Right lobe of liver (tissue), 6 donors: Measurements from ENCODE around the gene ABLIM2. TPM values are rescaled to one million over a fixed set of nuclear protein-coding genes. Genes with fewer than 3 reads are reported as not detected.

ENCODE experiments used
- ATAC-seq, 4 donors: fragments of 200-7000 bp; cut with Tn5 transposase; one replicate each; pipeline ENCODE4 v1.9.1; 2020; ENCODE audit warnings: mild to moderate bottlenecking in 4 of 4, moderate library complexity in 4 of 4
- DNase-seq, 3 donors: peaks; one replicate each; pipeline ENCODE4 v3.0.0-alpha.2; 2020
- H3K27ac ChIP-seq, 3 donors: fragments of 200-600 bp; one replicate each; pipeline ENCODE4 v1.8.0; 2022
- H3K27me3 ChIP-seq, 2 donors: fragments of 200-600 bp; one replicate each; pipeline ENCODE4 v1.8.0; 2022
- H3K36me3 ChIP-seq, 4 donors: fragments of 200-600 bp; sonication (generic) in 1 of 4; one replicate each; pipeline versions ENCODE4 v1.5.1 to v1.8.0; 2017 to 2022; ENCODE audit warnings: control low read depth in 1 of 4
- H3K4me1 ChIP-seq, 4 donors: fragments of 200-600 bp; sonication (generic) in 1 of 4; one replicate each; pipeline versions ENCODE4 v1.5.1 to v1.8.0; 2017 to 2022; ENCODE audit warnings: control low read depth in 1 of 4
- H3K4me3 ChIP-seq, 3 donors: fragments of 200-600 bp; one replicate each; pipeline ENCODE4 v1.8.0; 2022
- H3K9me3 ChIP-seq, 4 donors: fragments of 200-600 bp; sonication (generic) in 1 of 4; one replicate each; pipeline versions ENCODE4 v1.5.1 to v1.8.0; 2017 to 2022; ENCODE audit warnings: control low read depth in 1 of 4
- POLR2A ChIP-seq: fragments of 450-650 bp; IDR thresholded peaks from one replicate; pipeline ENCODE4 v1.6.1; 2017; ENCODE audit warnings: antibody characterized with exemption, mild to moderate bottlenecking
- whole genome bisulfite sequencing: methylation state at CpG from one replicate; pipeline ENCODE4 v1.1.6; 2018; ENCODE audit warnings: low coverage, low lambda C conversion rate; ENCODE audit not compliant: insufficient coverage; ENCODE audit errors: missing lambda C conversion rate; 5-methylcytosine and 5-hydroxymethylcytosine counted together
- intact Hi-C, 2 donors: fragments of 100-400 bp; cut with DNase I; formaldehyde crosslinking; loops; one replicate each; pipeline versions ENCODE4 v1.11.2 to v1.14.1; 2022
- total RNA-seq, 6 experiments: library from RNA; depleted of rRNA in 2 of 6; stranded (reverse); fragments of >200 nt in 2 of 6; fragmentation: NEBNext Ultra II Directional in 3 of 6; extraction: Animal tissue kit (Norgen Biotek cat#: 25700) in 3 of 6; gene quantifications; one replicate each; pipeline versions ENCODE4 v1.1.0 to v1.2.4, GENCODE V29; 2016 to 2023
- TF ChIP-seq, protein P1 (sequence below), 4 donors: fragments of 200-600 bp in 3 of 4; fragments of 450-650 bp in 1 of 4; IDR thresholded peaks; one replicate each; pipeline versions ENCODE4 v1.5.1 to v1.8.0; 2016 to 2022; ENCODE audit warnings: antibody characterized with exemption in 4 of 4, mild to moderate bottlenecking in 2 of 4
- donor health status: DM: no; HTN: yes; CAD: no.
- donor health status: DM: no; HTN: no; CAD: no.
- donor health status: DM: no; HTN: no; CAD: no.
- donor health status: DM: no; HTN: yes; CAD: no.
- donor health status: DM: no; HTN: yes; CAD: no.

ABLIM2 gene
- total RNA-seq, 6 experiments from 2014 or later, result 0.93 to 3.5 (median 2.3) TPM

DNA sequence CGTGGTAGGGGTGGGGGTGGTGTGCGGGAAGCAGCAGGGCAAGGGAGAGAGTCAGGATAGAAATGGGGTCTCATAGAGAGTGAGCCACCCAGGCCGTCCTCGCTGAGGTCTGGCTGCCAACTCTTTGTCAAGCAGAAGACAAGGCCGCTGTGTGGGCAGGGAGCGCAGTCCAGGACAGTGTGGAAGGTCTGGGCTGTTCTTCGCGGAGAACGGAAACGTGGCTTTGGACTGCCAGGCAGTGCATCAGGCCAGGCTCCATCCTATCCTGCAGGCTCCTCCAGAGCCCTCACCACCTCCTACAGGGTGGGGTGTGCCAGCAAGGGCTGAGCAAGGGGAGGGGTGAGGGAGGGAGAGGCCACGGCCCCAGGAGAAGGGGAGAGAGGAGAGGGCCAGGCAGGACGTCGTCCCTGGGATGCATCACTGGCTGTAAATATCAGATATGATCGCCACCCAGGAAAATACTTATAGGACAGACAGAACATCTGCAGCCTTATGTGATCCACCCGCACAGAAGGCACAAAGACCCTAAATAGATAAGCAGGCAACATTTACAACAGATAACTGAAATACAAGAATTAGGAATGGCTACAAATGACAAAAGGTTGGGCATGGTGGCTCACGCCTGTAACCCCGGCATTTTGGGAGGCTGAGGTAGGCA, 85.3 kb downstream of the ABLIM2 start:
- H3K4me1 ChIP-seq, result no peaks in the 10 kb centered on the region
- DNase-seq (no peak), ATAC-seq (no peak)
- H3K4me3 ChIP-seq, result no peak overlapping the region
- WGBS, result 80% methylated on average over 4 of the region's 17 CpGs
- no peaks in the 10 kb centered on the region for H3K27me3 ChIP-seq
- H3K9me3 ChIP-seq, result no peaks in the 10 kb centered on the region
- no peaks in the 10 kb centered on the region for H3K36me3 ChIP-seq
- H3K27ac ChIP-seq, result no peak overlapping the region
- intact Hi-C loops, result no loop called here
- no peak for TF ChIP-seq POLR2A
- TF ChIP-seq, protein P1, sequence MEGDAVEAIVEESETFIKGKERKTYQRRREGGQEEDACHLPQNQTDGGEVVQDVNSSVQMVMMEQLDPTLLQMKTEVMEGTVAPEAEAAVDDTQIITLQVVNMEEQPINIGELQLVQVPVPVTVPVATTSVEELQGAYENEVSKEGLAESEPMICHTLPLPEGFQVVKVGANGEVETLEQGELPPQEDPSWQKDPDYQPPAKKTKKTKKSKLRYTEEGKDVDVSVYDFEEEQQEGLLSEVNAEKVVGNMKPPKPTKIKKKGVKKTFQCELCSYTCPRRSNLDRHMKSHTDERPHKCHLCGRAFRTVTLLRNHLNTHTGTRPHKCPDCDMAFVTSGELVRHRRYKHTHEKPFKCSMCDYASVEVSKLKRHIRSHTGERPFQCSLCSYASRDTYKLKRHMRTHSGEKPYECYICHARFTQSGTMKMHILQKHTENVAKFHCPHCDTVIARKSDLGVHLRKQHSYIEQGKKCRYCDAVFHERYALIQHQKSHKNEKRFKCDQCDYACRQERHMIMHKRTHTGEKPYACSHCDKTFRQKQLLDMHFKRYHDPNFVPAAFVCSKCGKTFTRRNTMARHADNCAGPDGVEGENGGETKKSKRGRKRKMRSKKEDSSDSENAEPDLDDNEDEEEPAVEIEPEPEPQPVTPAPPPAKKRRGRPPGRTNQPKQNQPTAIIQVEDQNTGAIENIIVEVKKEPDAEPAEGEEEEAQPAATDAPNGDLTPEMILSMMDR (IDR thresholded peaks at IDR 0.05), result no peak

DNA sequence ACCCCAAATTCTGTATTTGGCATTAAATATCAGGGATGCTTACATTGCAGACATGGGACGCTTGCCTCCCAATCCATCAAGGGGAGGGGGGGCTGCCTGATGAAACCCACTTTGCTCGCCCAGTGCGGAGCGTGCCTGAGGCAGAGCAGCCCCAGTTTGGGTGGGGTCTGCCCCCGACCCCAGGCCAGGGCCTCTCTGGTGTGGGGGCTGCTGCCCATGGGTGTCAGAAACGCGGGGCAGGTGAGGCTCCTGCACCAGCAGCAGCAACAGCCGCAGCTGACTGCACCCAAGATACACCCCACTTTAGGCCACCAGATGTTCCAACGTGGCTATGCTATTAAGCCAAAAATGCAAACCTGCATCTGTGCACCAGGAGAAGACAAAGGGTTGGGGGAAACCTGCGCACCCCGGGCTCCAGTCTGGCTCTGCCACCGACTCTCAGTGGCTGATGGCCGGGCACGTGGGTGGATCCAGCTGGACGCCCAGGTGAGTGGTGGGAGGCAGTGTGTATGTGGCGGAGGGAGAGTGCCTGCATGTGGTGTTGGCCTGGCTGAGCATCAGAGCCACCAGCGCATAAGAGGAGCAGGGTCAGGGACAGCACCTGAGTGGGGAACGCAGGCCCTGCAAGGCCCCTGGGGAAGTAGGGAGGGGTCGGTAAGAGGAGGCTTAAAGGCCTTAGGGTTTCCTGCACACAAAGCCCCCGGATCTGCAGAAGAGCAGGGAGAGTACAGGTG, 86.2 kb downstream of the ABLIM2 start:
- no peaks in the 10 kb centered on the region for H3K27me3 ChIP-seq
- intact Hi-C loops, result no loop called here
- DNase-seq (no peak), ATAC-seq (no peak)
- no peak overlapping the region for H3K4me3 ChIP-seq
- no peaks in the 10 kb centered on the region for H3K36me3 ChIP-seq
- H3K4me1 ChIP-seq, result no peaks in the 10 kb centered on the region
- TF ChIP-seq POLR2A, result no peak
- TF ChIP-seq, protein P1 (IDR thresholded peaks at IDR 0.05), result no peak
- H3K9me3 ChIP-seq, result no peaks in the 10 kb centered on the region
- WGBS, result 66% methylated on average over 6 of the region's 20 CpGs
- no peak overlapping the region for H3K27ac ChIP-seq

DNA sequence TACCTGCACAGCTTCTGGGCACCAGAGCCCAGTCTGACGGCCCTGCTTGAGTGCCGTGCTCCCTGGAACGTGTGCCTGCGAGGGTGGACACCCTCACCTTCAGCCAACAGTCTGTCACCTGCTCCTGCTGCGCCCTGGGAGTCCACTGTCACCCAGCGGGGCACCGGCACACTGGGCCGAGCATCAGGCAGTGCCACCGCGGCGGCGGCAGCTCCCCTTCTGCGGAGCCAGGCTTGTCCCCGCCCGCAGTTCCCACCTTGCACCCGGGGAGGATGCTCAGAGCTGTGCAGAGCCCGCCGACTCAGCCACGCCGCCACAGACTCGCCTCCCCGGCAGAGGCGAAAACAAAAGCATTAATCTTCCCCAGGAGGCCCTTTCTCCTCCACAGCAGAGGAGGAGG, 86.8 kb downstream of the ABLIM2 start:
- no peaks in the 10 kb centered on the region for H3K9me3 ChIP-seq

GRCh38 chr4:8070736-8071718, 87.6 kb downstream of the ABLIM2 start:
- DNase-seq (no peak), ATAC-seq (no peak)
- Histone ChIP-seq H3K4me3 (no peak overlapping the region), H3K27ac (no peak overlapping the region), H3K27me3 (no peaks in the 10 kb centered on the region), H3K36me3 (no peaks in the 10 kb centered on the region), H3K4me1 (no peaks in the 10 kb centered on the region), H3K9me3 (no peaks in the 10 kb centered on the region)
- WGBS, result 45% methylated on average over 10 of the region's 30 CpGs
- intact Hi-C loops, result no loop called here
- no peak for TF ChIP-seq POLR2A
- TF ChIP-seq, protein P1 (IDR thresholded peaks at IDR 0.05), result no peak

More for the DNA sequence above, 86.8 kb downstream of the ABLIM2 start:
- Histone ChIP-seq H3K4me3 (no peak overlapping the region), H3K27ac (no peak overlapping the region), H3K27me3 (no peaks in the 10 kb centered on the region), H3K4me1 (no peaks in the 10 kb centered on the region), H3K36me3 (no peaks in the 10 kb centered on the region)
- DNase-seq (no peak), ATAC-seq (no peak)
- TF ChIP-seq, protein P1 (IDR thresholded peaks at IDR 0.05), result no peak
- no peak for TF ChIP-seq POLR2A
- 11% methylated on average over 5 of the region's 23 CpGs for WGBS
- intact Hi-C loops, result no loop called here
